Mononuclear cell (primary cell): ENCODE measurements around the gene GLDN. TPM values are rescaled to one million over a fixed set of nuclear protein-coding genes. Genes with fewer than 3 reads are reported as not detected.

ENCODE experiments used
- H3K27me3 ChIP-seq: 2 replicates; pipeline ENCODE4 v1.6.0; 2011; ENCODE audit warnings: low read length, control low read depth; ENCODE audit not compliant: insufficient read depth
- H3K4me1 ChIP-seq: 2 replicates; pipeline ENCODE4 v1.5.1; 2011; ENCODE audit warnings: mild to moderate bottlenecking, low read length, control low read depth; ENCODE audit not compliant: insufficient read depth
- H3K4me3 ChIP-seq: 2 replicates; pipeline ENCODE4 v1.5.1; 2011; ENCODE audit warnings: mild to moderate bottlenecking, low read length, moderate library complexity
- H3K9me3 ChIP-seq: 2 replicates; pipeline ENCODE4 v1.5.1; 2011; ENCODE audit warnings: low read depth, mild to moderate bottlenecking, control low read depth, low read length
- total RNA-seq: library from RNA; depleted of rRNA; stranded (reverse); fragments of >200 nt; gene quantifications from one replicate; pipeline ENCODE4 v1.2.3, GENCODE V29; 2012

GLDN gene
- total RNA-seq, 1 donor, result 0.10 TPM

DNA sequence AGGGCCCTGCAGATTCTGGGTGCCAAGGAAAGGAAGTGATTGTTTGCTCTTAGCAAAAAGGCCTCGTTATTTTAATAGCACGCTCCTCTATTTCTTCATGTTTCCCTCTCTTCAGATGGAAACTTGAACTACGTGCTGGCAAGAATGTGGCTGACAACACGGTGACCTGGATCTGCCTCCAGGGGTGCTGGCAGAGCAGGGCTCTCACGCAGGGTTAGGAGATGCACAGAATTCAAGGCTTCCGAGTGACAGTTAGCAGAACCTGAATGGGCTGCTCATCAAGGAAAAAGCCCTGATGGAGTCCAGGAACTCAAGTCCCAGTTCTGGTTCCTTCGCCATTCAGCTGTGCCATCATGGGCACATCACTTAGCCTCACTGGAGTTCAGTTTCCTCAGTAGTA is 25.7 kb upstream of the GLDN start:
- no peaks in the 10 kb centered on the region for H3K9me3 ChIP-seq
- no peaks in the 10 kb centered on the region for H3K4me1 ChIP-seq
- no peak overlapping the region for H3K4me3 ChIP-seq
- no peaks in the 10 kb centered on the region for H3K27me3 ChIP-seq

DNA sequence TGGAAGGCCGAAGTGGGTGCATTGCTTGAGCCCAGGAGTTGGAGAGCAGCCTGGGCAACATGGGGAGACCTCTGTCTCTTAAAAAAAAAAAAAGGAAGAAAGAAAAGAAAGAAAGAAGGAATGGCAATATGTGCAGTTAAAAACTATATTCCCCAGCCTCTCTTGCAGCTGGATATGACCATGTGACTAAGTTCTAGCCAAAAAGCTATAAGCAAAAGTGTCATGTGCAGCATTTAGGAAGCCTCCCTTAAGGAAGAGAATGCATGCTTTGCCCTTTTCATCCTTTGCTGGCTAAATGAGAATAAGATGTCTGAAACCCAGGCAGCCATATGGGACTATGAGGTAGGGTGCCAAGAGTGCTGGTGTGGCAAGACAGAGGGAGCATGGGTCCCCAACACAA is 24.8 kb upstream of the GLDN start:
- H3K4me3 ChIP-seq, result no peak overlapping the region
- H3K4me1 ChIP-seq, result peaks cover 3% of the 10 kb centered on the region
- H3K27me3 ChIP-seq, result no peaks in the 10 kb centered on the region
- H3K9me3 ChIP-seq, result no peaks in the 10 kb centered on the region

DNA sequence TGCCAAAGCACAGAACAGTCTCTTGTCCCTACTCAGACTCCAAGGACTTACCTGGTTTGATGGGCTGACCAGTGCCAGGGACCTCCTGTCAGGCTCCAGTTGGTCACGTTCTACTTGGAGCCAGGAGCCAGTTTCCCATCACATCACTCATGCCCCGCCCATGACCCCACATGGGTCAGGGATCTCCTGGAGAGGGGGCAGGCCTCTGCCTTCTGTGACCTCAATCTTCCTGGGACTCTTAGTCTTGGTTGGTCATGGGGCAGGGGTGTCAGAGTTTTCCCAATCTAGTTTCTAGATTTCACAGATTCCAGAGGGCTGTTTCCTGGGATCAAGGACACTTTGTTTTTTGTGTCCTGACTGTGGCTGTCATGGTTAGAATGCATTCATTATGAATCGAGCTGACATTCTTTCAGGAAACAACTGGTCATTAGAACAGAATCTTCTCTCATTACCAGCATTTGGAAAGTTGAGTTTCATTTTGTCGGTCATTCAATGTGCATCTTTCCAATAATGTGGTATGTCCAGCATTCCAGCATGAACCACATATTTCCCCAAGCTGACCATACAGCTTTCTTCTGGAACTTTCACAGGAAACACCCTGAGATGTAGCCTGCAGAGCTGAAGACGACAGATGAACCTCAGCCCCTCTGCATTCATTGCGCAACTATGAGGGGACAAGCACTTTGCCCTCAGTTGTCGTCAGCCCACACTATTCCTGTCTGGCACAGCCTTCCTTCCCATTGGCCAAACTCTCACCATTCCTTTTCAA is 22.9 kb upstream of the GLDN start:
- H3K4me3 ChIP-seq, result no peak overlapping the region
- H3K27me3 ChIP-seq, result no peaks in the 10 kb centered on the region
- no peaks in the 10 kb centered on the region for H3K9me3 ChIP-seq
- H3K4me1 ChIP-seq, result peaks cover 22% of the 10 kb centered on the region

DNA sequence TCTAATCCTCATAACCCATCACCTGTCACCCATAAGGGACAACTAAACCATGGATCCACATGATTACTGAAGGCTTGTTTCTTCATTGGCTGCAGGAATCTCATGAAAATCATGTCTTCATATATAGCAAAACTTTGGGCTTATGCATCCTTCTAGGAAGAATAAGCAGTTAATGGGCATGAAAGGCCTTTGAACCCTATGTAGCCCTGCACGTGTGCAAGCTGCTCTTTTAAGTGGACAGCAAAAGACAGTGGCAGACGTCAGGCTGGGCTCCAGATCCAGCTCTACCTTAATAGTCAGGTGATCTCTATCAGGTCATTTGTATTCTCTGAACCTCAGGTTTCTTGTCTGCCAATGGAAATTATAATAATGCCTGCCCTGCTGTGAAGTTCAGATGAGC is 21.9 kb upstream of the GLDN start:
- H3K27me3 ChIP-seq, result no peaks in the 10 kb centered on the region
- peaks cover 25% of the 10 kb centered on the region for H3K4me1 ChIP-seq
- H3K4me3 ChIP-seq, result no peak overlapping the region
- H3K9me3 ChIP-seq, result no peaks in the 10 kb centered on the region

DNA sequence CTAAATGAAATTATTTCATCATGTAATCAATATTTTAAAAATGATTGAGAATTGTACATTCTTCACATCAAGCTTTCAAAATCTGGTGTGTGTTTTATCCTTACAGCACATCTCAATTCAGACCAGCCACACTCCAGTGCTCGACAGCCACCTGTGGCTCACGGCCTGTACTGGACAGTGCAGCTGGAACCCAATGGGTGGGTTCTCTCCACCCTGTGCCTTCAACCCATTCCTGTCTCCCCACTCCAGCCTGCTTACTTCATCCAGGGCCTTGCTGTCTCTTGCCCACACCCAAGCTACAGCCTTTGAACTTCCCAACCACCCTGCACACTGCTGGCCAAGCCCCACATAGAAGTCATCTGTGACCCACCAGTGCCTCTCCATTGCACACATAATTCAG is 20.6 kb upstream of the GLDN start:
- H3K4me3 ChIP-seq, result no peak overlapping the region
- H3K9me3 ChIP-seq, result no peaks in the 10 kb centered on the region
- peaks cover 25% of the 10 kb centered on the region for H3K4me1 ChIP-seq
- no peaks in the 10 kb centered on the region for H3K27me3 ChIP-seq

DNA sequence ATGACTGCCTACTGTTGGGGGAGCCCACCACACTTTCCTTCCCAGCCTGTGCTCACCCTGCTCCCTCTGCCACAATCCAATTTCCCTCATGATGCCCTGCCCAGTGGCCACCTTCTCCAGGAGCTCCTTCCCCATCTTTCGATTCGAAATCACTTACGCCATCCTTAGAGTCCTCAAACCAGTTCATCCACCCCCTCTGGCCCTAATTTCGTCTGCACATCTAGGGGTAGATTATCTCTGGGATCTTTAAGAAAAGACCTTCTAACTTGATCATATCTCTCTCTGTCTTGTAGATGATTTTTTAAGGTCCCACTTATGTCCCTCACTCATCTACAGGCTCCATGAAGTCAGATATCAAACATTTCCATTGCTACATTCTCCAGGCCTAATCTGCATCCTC is 20.1 kb upstream of the GLDN start:
- H3K4me1 ChIP-seq, result peaks cover 25% of the 10 kb centered on the region
- no peaks in the 10 kb centered on the region for H3K27me3 ChIP-seq
- no peaks in the 10 kb centered on the region for H3K9me3 ChIP-seq
- no peak overlapping the region for H3K4me3 ChIP-seq

DNA sequence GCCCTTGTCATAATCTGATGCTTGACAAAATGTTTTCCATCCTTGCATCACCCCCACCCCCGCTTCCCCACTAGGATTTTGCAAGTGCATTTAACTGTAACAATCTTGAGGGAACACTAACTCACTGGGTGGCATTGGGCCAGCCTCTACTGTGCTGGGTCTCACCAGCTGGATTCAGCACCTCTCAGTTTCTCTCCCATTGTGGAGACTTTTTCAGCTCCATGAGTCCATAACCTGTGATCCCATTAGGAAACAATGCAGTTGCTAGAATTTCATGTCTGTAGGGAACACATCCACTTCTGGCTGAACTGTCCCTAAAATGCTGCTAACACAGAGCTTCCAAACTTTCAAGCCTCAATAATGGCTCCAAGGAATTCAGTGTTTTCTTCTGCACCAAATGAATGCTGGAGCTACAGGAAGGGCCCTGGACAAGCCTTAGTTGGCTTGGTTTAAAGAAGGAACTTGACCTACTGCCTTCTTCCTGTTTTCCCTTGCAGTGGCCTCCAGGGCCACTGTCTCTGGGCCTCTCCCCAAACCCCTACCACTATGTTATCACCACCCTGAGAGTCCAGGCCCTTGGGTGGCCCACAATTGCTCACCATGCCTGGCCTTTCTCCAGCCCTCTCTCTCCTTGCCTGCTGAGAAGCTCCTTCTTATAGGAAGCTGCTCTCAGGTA is 18.7 kb upstream of the GLDN start:
- H3K9me3 ChIP-seq, result no peaks in the 10 kb centered on the region
- no peak overlapping the region for H3K4me3 ChIP-seq
- peaks cover 25% of the 10 kb centered on the region for H3K4me1 ChIP-seq
- H3K27me3 ChIP-seq, result no peaks in the 10 kb centered on the region

DNA sequence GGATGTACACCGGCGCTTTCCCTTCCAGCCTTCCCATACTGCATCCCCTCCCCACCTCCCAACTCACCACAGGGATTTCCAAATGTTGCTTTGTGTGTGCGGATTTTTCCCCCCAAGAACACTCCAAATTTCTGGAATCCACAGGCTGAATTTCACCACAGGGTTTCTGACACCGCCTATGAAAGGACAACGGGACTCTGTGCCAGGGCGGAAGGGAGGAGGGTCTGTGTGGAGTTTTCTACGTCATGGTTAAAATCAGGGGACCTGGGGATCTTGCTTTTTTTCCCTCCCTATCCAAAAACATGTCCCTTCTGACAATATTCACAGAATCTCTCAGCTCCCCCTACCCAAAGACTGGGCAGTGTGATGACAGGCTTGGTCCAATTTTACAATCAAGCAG is 17.7 kb upstream of the GLDN start:
- peaks cover 25% of the 10 kb centered on the region for H3K4me1 ChIP-seq
- H3K9me3 ChIP-seq, result no peaks in the 10 kb centered on the region
- no peaks in the 10 kb centered on the region for H3K27me3 ChIP-seq
- no peak overlapping the region for H3K4me3 ChIP-seq

DNA sequence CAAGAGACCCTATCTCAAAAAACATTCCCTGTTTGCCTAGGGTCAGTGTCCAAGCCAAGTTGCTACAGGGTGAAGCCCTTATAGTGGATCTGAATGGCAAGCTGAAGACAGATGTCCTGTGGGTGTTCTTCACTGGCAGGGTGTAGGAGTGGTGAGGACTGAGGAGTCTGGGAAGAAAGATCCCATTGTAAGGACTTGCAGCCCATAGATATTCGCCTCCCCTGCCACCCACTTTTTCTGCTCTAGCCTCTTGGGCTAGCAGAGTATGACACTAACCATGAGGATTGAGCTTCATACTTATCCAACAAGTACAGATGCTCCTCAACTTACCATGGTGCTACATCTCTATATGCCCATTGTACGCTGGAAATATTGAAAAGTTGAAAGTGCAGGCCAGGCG is 16.3 kb upstream of the GLDN start:
- H3K4me1 ChIP-seq, result peaks cover 25% of the 10 kb centered on the region
- no peaks in the 10 kb centered on the region for H3K27me3 ChIP-seq
- H3K4me3 ChIP-seq, result no peak overlapping the region
- H3K9me3 ChIP-seq, result no peaks in the 10 kb centered on the region

DNA sequence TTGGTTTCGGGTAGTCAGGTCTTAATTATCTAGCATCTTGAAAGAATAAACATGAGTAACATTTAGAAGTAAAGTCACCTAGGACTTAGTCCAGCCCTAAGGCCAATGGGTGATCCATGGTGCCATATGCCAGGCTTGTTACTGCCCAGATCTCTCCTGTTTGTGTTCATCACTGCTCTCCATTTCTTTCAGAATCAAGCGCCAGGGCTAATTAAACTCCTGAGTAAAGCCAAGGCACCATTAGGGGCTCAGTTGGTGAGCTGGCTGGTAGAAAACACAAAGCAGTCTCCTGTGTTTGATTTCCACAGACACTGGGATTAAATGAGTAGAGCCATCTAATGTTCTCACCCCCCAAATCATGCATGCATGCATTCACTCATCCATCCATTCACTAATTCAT is 14.4 kb upstream of the GLDN start:
- no peak overlapping the region for H3K4me3 ChIP-seq
- H3K9me3 ChIP-seq, result no peaks in the 10 kb centered on the region
- no peaks in the 10 kb centered on the region for H3K27me3 ChIP-seq
- peaks cover 23% of the 10 kb centered on the region for H3K4me1 ChIP-seq

DNA sequence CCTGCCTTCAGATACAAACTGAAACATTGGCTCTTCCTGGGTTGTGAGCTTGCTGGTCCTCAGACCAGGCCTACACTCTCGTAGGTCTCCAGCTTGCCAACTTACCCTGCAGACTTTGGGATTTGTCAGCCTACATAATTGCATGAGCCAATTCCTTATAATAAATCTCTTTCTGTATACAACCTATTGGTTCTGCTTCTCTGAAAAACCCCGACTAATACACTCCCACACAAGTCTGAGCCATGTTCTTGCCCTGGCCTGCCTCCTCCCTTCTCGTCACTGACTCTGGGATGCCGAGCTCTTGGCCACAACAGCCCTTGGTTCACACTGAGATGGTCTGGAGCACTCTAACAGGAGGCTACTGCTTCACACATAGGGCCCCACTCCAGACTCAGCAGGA is 12.5 kb upstream of the GLDN start:
- peaks cover 24% of the 10 kb centered on the region for H3K4me1 ChIP-seq
- H3K27me3 ChIP-seq, result no peaks in the 10 kb centered on the region
- no peak overlapping the region for H3K4me3 ChIP-seq
- no peaks in the 10 kb centered on the region for H3K9me3 ChIP-seq

DNA sequence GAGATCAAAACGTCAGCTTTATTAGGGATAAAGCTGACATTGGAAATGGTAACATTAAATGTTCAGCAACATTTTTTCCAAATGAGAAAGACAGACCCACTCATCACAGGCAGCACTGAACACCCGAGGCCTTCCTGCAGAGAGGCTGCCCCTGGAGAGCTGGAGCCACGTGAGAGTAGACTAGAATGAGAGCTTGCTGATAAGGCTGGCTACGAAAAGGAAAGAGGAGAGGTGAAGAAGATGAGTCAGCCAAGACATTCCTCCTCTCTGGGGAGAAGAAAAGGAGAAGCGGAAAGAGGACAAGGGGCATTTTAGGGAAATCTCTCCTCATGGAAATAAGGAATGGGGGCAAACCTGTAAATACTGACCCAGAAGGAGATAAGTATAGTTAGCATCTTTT is 10.3 kb upstream of the GLDN start:
- Histone ChIP-seq H3K9me3 (no peaks in the 10 kb centered on the region), H3K4me1 (peaks cover 44% of the 10 kb centered on the region), H3K27me3 (no peaks in the 10 kb centered on the region), H3K4me3 (no peak overlapping the region)

DNA sequence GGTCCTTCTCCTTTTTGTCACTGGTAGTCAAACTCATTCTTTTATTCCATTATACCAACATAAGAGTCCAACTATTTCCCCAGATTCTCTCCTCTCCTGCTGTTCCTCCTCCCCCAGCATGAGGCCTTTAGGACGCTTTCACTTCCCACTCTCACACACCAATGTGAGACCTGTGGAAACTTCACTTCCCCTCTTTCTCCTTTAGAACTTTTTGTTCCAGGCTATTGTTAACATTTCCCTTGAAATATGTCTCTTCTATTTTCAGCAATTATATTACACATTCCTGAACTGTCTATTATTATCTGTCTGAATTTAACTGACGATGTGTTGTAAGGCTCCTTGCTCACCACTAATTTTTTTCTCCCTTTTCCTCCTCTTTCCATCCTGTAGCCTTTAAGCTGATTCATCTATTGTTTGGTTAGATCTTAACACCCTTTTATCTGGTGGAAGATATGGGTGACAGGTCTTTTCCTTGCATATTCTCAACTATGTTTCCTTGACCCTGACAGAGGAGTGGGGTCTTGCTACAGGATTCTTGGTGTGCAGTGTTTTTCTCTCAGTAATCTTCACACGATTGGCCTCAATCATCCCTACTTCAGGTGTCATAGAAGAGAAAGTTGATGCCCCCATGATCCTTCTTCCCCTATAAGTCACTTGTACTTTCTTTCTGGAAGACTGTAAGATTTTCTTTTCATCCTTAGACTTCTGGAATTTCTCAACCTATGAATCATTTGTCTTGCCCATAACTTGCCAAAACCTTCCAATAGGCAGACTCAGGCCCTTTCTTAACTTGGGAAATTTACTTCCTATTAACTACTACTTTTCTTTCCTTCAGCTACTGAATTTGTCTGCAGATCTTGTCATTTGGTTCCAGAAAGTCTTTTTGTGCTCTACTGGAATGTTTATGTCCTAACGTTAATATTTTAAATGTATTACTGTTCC is 9.0 kb upstream of the GLDN start:
- H3K27me3 ChIP-seq, result no peaks in the 10 kb centered on the region
- peaks cover 44% of the 10 kb centered on the region for H3K4me1 ChIP-seq
- no peaks in the 10 kb centered on the region for H3K9me3 ChIP-seq
- H3K4me3 ChIP-seq, result no peak overlapping the region

DNA sequence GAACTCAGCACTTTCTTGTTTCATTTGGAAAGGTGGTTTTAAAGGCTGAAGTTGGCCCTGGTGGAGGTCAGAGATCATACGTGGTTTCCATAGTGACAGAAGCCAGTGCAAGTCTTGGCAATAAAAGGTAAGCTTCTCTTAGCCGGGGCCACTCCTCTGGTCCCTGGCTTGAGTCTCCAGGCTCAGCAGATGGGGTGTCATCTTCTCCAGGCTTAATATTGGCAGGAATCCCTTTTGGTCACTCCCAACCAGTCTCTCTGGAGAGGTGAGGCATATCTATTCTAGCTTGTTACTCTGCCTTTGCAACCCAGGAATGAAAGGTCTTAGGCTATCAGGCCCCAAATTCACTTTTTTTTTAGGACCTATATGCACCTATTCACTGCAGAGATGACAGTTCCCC is 7.9 kb upstream of the GLDN start:
- Histone ChIP-seq H3K4me3 (no peak overlapping the region), H3K9me3 (no peaks in the 10 kb centered on the region), H3K4me1 (peaks cover 44% of the 10 kb centered on the region), H3K27me3 (no peaks in the 10 kb centered on the region)

DNA sequence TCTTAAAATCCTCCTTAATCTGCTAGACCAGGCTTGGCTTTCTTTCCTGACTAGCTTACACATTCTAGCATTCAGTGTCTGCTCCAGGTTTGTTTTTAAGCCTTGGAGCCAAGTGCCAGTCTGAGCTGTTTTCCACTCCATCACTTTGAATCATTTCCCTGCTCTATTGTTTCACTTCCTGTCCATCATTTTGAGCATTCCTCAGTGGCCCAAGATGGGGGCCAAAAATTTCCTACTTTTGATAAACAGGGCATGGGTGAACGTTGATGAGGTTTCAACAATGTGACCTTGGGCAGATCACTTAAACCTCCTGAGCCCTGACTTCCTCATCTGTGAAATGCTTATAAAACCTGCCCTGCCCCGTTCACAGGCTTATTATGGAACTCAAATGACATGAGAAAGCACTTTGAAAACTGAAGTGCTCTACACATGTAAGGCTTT is 7.4 kb upstream of the GLDN start:
- no peaks in the 10 kb centered on the region for H3K9me3 ChIP-seq
- H3K4me1 ChIP-seq, result peaks cover 44% of the 10 kb centered on the region
- H3K4me3 ChIP-seq, result no peak overlapping the region
- no peaks in the 10 kb centered on the region for H3K27me3 ChIP-seq
